Measurements from ENCODE around the gene IQGAP1.
"Not testable (repeated sequence)": the region's sequence is repeated elsewhere in the genome, so short reads cannot be mapped to it uniquely, and the experiment has no call there.

Gene IQGAP1

DNA sequence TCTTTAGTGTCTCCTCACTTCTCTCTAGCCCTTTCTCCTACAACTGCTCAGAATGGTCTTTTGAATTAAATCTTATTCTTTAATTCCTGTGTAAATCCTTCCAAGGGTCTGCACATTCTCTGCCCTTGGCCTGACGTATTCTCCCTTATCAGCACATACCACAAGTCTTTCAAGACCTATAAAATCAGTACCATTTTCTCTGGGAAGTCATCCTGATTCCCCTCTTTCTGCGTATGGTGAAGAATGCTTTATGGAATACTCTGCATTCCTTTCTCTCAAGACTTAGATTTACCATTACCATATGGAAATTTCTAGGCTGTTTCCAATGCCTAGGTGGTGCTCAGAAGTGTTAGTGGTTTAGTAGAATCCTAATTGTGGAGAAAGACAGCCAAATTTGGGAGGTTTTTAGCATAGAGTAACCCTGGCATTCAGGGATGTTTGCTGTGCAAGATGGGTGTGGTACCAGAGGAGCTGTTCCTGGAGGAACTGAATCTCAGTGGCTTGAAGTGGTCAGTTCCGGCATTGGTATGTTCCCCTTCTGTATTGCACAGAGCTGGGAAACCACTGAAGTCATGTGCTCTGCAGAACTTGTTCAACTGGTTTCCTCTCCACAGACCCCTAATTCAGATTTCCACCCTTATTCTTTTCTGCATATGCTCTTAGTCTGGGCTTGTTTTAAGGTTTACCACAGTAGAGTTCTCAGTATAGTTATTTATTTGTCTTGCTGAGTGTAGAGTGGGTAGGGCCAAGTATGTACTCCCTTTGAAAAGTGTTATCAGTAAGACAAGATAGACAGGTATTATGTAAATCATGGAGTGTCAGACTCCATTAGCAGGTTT, 24.5 kb downstream of the IQGAP1 start:
- TF ChIP-seq EZH2 (IDR thresholded peaks at IDR 0.05; ENCODE audit: borderline replicate concordance, low read length): no peak
- TF ChIP-seq, protein P1, sequence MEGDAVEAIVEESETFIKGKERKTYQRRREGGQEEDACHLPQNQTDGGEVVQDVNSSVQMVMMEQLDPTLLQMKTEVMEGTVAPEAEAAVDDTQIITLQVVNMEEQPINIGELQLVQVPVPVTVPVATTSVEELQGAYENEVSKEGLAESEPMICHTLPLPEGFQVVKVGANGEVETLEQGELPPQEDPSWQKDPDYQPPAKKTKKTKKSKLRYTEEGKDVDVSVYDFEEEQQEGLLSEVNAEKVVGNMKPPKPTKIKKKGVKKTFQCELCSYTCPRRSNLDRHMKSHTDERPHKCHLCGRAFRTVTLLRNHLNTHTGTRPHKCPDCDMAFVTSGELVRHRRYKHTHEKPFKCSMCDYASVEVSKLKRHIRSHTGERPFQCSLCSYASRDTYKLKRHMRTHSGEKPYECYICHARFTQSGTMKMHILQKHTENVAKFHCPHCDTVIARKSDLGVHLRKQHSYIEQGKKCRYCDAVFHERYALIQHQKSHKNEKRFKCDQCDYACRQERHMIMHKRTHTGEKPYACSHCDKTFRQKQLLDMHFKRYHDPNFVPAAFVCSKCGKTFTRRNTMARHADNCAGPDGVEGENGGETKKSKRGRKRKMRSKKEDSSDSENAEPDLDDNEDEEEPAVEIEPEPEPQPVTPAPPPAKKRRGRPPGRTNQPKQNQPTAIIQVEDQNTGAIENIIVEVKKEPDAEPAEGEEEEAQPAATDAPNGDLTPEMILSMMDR (IDR thresholded peaks at IDR 0.05; ENCODE audit: low read length): no peak
- Histone ChIP-seq H3F3A (ENCODE audit: insufficient read depth, low read length) (no peaks in the 10 kb centered on the region; the same call in 1 of the 2 replicates), H3K4me3 (ENCODE audit: low read depth, low read length, poor library complexity, severe bottlenecking) (no peak overlapping the region), H2AFZ (ENCODE audit: low read length) (no peak overlapping the region), H3K4me1 (ENCODE audit: insufficient read depth, low read length, severe bottlenecking) (peaks cover 16% of the 10 kb centered on the region), H3K9me2 (ENCODE audit: low read depth, low read length) (no peaks in the 10 kb centered on the region), H3K9me3 (ENCODE audit: low read length) (no peaks in the 10 kb centered on the region), H3K36me3 (ENCODE audit: insufficient read depth, low read length) (peaks cover 3% of the 10 kb centered on the region; the same call in 1 of the 2 replicates), H3K4me2 (ENCODE audit: low read length) (peak overlapping the region; percentile 11; the same call in 1 of the 2 replicates), H3K27me3 (ENCODE audit: insufficient read depth, low read length) (no peaks in the 10 kb centered on the region), H4K20me1 (ENCODE audit: insufficient read depth, low read length) (no peaks in the 10 kb centered on the region), H3K9ac (ENCODE audit: low read length) (no peak overlapping the region), H3K27ac (ENCODE audit: low read depth, low read length, poor library complexity, severe bottlenecking) (peak overlapping the region; percentile 9), H3K79me2 (ENCODE audit: insufficient read depth, low read length) (peaks cover 57% of the 10 kb centered on the region)

DNA sequence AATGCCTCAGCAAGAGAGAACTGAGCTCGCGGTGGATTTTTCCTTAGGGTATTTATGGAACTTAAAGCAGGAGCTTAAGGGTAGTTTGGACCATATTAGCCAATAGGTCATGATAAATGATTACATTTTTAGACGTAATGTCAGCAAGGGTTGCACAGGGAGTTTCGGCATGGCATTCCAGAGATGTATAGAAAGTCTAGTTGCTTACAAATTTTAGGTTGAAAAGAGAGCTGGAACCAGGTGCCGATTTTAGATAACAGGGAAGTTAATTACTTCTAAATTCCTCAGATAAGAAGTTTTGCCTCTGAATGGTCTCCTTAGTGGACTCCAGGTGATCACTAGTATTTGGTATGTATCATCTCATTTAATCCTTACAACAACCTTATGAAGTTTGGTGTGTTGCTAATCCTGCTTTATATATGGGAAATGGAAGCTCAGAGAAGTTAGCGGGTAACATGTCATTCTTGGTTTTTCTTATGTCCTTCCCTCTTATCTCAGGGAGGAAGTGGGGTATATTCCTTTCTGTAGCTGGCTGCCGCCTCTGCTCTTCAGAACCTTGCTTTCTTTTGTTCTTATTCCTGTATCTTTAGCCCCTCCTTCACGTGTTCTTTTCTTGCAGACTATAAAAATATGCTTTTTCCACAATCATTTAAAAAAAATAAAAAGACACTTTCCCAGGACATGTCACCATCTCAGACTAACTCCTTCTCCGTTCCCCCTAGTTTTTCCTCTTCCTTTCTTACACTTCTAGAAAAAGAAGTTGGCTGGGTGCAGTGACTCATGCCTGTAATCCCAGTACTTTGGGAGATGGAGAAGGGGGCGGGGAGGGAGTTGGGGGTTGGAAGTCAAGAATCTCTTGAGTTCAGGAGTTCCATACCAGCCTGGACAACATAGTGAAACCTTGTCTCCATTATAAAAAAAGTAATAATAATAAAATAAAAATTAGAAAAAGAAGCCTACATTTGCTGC, 25.7 kb downstream of the IQGAP1 start:
- Histone ChIP-seq H4K20me1 (ENCODE audit: insufficient read depth, low read length) (no peaks in the 10 kb centered on the region), H3K27ac (ENCODE audit: low read depth, low read length, poor library complexity, severe bottlenecking) (no peak overlapping the region), H3K4me3 (ENCODE audit: low read depth, low read length, poor library complexity, severe bottlenecking) (no peak overlapping the region), H3K9me2 (ENCODE audit: low read depth, low read length) (no peaks in the 10 kb centered on the region), H2AFZ (ENCODE audit: low read length) (no peak overlapping the region), H3K4me2 (ENCODE audit: low read length) (no peak overlapping the region), H3K9ac (ENCODE audit: low read length) (no peak overlapping the region), H3K36me3 (ENCODE audit: insufficient read depth, low read length) (peaks cover 3% of the 10 kb centered on the region; the same call in 1 of the 2 replicates), H3K4me1 (ENCODE audit: insufficient read depth, low read length, severe bottlenecking) (peaks cover 23% of the 10 kb centered on the region), H3K79me2 (ENCODE audit: insufficient read depth, low read length) (peaks cover 56% of the 10 kb centered on the region), H3F3A (ENCODE audit: insufficient read depth, low read length) (no peaks in the 10 kb centered on the region; the same call in 1 of the 2 replicates), H3K9me3 (ENCODE audit: low read length) (no peaks in the 10 kb centered on the region), H3K27me3 (ENCODE audit: insufficient read depth, low read length) (no peaks in the 10 kb centered on the region)
- TF ChIP-seq, protein P1 (IDR thresholded peaks at IDR 0.05; ENCODE audit: low read length): no peak
- TF ChIP-seq EZH2 (IDR thresholded peaks at IDR 0.05; ENCODE audit: borderline replicate concordance, low read length): no peak

DNA sequence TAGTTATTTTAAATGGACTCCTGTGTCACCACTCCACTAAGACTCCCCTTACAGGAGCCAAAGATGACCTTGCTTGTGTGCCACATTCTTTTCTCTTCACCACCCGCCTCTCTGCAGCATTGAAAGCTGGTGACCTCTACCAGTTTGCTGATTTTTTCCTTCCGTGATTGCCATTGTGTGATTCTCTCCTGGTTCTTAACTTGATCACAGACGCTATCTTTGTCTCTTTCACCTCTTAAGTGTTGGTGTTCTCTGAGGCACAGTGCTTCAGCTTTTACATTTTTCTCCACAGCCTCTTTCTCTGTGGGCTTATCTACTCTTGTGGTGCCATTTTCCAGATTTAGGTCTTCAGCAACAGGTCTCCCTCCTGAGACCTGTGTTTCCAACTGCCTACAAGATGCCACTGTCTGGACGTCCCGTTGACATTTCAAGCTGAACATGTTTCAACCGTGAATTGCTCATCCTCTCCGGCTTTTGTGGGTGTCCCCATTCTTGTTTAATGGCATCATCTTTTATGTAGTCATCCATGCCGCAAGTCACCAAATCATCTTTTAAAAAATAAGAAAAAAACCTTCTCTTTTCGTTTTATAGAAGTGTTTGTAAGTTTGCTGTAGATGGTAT, 26.5 kb downstream of the IQGAP1 start:
- no peak overlapping the region for H3K4me2 ChIP-seq (ENCODE audit: low read length)
- H3K4me3 ChIP-seq (ENCODE audit: low read depth, low read length, poor library complexity, severe bottlenecking): no peak overlapping the region
- TF ChIP-seq EZH2 (IDR thresholded peaks at IDR 0.05; ENCODE audit: borderline replicate concordance, low read length): no peak
- TF ChIP-seq, protein P1 (IDR thresholded peaks at IDR 0.05; ENCODE audit: low read length): no peak
- no peak overlapping the region for H3K27ac ChIP-seq (ENCODE audit: low read depth, low read length, poor library complexity, severe bottlenecking)
- H3K9me2 ChIP-seq (ENCODE audit: low read depth, low read length): no peaks in the 10 kb centered on the region
- H3K9me3 ChIP-seq (ENCODE audit: low read length): no peaks in the 10 kb centered on the region
- H3K36me3 ChIP-seq (ENCODE audit: insufficient read depth, low read length): peaks cover under 1% of the 10 kb centered on the region; the same call in 1 of the 2 replicates
- H3K4me1 ChIP-seq (ENCODE audit: insufficient read depth, low read length, severe bottlenecking): peaks cover 31% of the 10 kb centered on the region
- no peaks in the 10 kb centered on the region for H4K20me1 ChIP-seq (ENCODE audit: insufficient read depth, low read length)
- peaks cover 64% of the 10 kb centered on the region for H3K79me2 ChIP-seq (ENCODE audit: insufficient read depth, low read length)
- no peak overlapping the region for H3K9ac ChIP-seq (ENCODE audit: low read length)
- no peaks in the 10 kb centered on the region; the same call in 1 of the 2 replicates for H3F3A ChIP-seq (ENCODE audit: insufficient read depth, low read length)
- no peak overlapping the region for H2AFZ ChIP-seq (ENCODE audit: low read length)
- no peaks in the 10 kb centered on the region for H3K27me3 ChIP-seq (ENCODE audit: insufficient read depth, low read length)

DNA sequence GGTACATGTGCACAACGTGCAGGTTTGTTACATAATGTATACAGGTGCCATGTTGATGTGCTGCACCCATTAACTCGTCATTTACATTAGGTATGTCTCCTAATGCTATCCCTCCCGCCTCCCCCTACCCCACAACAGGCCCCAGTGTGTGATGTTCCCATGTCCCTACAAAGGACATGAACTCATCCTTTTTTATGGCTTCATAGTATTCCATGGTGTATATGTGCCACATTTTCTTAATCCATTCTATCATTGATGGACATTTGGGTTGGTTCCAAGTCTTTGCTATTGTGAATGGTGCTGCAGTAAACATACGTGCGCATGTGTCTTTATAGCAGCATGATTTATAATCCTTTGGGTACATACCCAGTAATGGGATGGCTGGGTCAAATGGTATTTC, 28.0 kb downstream of the IQGAP1 start:
- H3K9me3 ChIP-seq (ENCODE audit: low read length); H3K36me3 ChIP-seq (ENCODE audit: insufficient read depth, low read length); H3K4me2 ChIP-seq (ENCODE audit: low read length); H3K27ac ChIP-seq (ENCODE audit: low read depth, low read length, poor library complexity, severe bottlenecking); H2AFZ ChIP-seq (ENCODE audit: low read length); H3K4me3 ChIP-seq (ENCODE audit: low read depth, low read length, poor library complexity, severe bottlenecking); H3K9me2 ChIP-seq (ENCODE audit: low read depth, low read length); H4K20me1 ChIP-seq (ENCODE audit: insufficient read depth, low read length); H3K27me3 ChIP-seq (ENCODE audit: insufficient read depth, low read length); H3K9ac ChIP-seq (ENCODE audit: low read length); H3F3A ChIP-seq (ENCODE audit: insufficient read depth, low read length): not testable (repeated sequence)
- peaks cover 40% of the 10 kb centered on the region for H3K4me1 ChIP-seq (ENCODE audit: insufficient read depth, low read length, severe bottlenecking)
- peaks cover 75% of the 10 kb centered on the region for H3K79me2 ChIP-seq (ENCODE audit: insufficient read depth, low read length)

All from OCI-LY1 (cell line).